Measurements from ENCODE around the gene KIF19.

KIF19 gene

DNA sequence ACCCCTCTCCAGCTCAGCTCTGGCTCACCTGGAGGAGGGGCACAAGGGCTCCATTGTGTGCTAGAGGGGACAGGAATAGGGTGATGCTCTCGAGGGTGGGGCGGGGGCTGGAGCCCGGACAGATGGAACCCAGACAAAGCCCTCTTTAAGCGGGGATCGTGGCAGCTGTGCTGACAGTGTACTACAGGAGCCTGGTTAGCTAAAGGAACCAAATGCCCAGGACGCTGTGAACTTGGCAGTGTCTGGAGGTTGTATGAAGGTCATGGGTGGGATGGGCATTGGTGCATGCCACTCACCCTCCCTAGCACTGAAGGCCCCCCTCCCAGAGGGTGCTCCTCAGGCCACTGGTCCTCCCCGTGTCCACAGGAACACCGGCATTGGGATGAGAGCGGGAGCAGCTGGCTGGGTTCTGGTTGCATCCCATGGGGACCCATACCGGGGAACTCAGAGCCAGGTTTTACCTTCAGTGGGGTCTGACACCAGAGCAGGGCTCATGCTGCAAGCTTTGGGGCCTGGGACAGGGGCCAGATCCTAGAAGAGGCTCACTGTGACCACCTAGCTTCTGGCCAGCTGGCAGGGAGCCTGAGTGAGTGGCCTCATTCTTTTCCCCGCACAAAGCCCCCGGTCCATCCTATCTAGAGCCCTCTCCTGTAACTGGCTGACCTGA is 11.9 kb downstream of the KIF19 start:
- H4K8ac ChIP-seq (ENCODE audit: low read length) = no peak overlapping the region
- DNase-seq = no peak
- H3K14ac ChIP-seq (ENCODE audit: low read length in 2 of 2) = no peak overlapping the region
- H3K36me3 ChIP-seq (ENCODE audit: control insufficient read depth in 1 of 2, insufficient read depth in 2 of 2, low read depth in 1 of 2, low read length in 2 of 2) = no peaks in the 10 kb centered on the region
- no peaks in the 10 kb centered on the region for H3K79me1 ChIP-seq (replicated peaks; ENCODE audit: low read length, poor library complexity, severe bottlenecking)
- no peak overlapping the region for H3K23ac ChIP-seq (ENCODE audit: low read length in 2 of 2)
- H3K4me1 ChIP-seq (ENCODE audit: control insufficient read depth, insufficient read depth, low read depth, low read length) = no peaks in the 10 kb centered on the region
- no peak overlapping the region for H3K18ac ChIP-seq (ENCODE audit: low read depth in 1 of 2, low read length in 2 of 2)
- no peak overlapping the region for H3K27ac ChIP-seq (ENCODE audit: low read length, poor library complexity, severe bottlenecking)
- no peak overlapping the region for H2BK5ac ChIP-seq (ENCODE audit: low read depth, low read length, poor library complexity, severe bottlenecking)
- WGBS = 85% methylated on average over 11 of the region's 12 CpGs
- no peak overlapping the region for H3K4me3 ChIP-seq (ENCODE audit: insufficient read depth in 1 of 2, low read depth in 1 of 2, low read length in 2 of 2)
- no peak overlapping the region for H4K91ac ChIP-seq (ENCODE audit: low read length)
- no peak overlapping the region for H2BK120ac ChIP-seq (ENCODE audit: low read depth, low read length)
- no peak overlapping the region for H3K4me2 ChIP-seq (ENCODE audit: low read length, poor library complexity, severe bottlenecking)
- H2BK15ac ChIP-seq (ENCODE audit: low read depth, poor library complexity, severe bottlenecking) = no peak overlapping the region
- peaks cover 15 to 62% of the 10 kb centered on the region in 2 experiments for H3K27me3 ChIP-seq (ENCODE audit: control insufficient read depth in 1 of 2, insufficient read depth in 1 of 2, low read length in 2 of 2)
- no peak overlapping the region for H3K4ac ChIP-seq (ENCODE audit: low read depth in 1 of 2, low read length in 2 of 2)
- H2AK5ac ChIP-seq (ENCODE audit: low read length, severe bottlenecking) = no peak overlapping the region
- no peak overlapping the region for H2AFZ ChIP-seq (ENCODE audit: low read depth, low read length)
- H3K9me3 ChIP-seq (ENCODE audit: control insufficient read depth, low read length) = peaks cover 8% of the 10 kb centered on the region
- no peak overlapping the region for H2BK12ac ChIP-seq (ENCODE audit: low read length in 2 of 2)
- H3K9ac ChIP-seq (ENCODE audit: low read length) = no peak overlapping the region

DNA sequence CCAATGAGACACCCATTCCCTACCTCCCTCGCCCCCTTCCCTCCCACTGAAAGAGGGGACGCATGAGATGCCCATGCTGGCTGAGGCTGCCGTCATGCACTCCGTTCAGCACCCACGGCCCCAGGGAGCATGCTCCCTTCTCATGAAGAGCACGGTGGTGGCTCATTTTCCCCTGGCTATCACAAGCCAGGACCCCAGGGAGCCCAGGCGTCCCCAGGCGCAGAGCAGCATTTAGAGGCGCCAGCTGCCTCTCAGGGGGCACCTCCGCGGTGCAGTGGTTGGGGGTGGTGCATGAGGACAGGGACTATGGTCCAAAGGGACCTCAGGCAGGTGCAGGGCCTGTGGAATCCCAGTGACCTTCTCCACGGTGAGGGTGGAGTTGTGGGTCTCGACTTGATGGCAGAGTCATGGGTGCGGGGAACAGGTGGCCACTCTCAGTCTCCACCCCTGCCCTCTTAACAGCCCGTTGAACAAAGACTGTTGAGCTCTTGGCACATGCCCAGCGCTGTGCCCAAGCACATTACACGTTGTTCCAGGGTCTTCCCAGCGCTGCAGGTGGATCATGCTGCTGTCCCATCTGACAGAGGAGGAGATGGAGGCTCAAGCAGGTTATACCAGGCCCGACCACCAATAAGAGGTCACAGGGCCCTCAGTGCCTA is 13.6 kb downstream of the KIF19 start:
- DNase-seq = no peak
- Histone ChIP-seq H2BK5ac (ENCODE audit: low read depth, low read length, poor library complexity, severe bottlenecking) (no peak overlapping the region), H3K79me1 (replicated peaks; ENCODE audit: low read length, poor library complexity, severe bottlenecking) (no peaks in the 10 kb centered on the region), H3K4me1 (ENCODE audit: control insufficient read depth, insufficient read depth, low read depth, low read length) (no peaks in the 10 kb centered on the region), H2BK15ac (ENCODE audit: low read depth, poor library complexity, severe bottlenecking) (no peak overlapping the region), H3K27ac (ENCODE audit: low read length, poor library complexity, severe bottlenecking) (no peak overlapping the region), H2BK120ac (ENCODE audit: low read depth, low read length) (no peak overlapping the region), H3K4ac (ENCODE audit: low read depth in 1 of 2, low read length in 2 of 2) (no peak overlapping the region), H3K18ac (ENCODE audit: low read depth in 1 of 2, low read length in 2 of 2) (no peak overlapping the region), H3K4me3 (ENCODE audit: insufficient read depth in 1 of 2, low read depth in 1 of 2, low read length in 2 of 2) (no peak overlapping the region), H2AFZ (ENCODE audit: low read depth, low read length) (no peak overlapping the region), H3K9me3 (ENCODE audit: control insufficient read depth, low read length) (peaks cover under 1% of the 10 kb centered on the region), H4K91ac (ENCODE audit: low read length) (no peak overlapping the region), H3K9ac (ENCODE audit: low read length) (no peak overlapping the region), H2BK12ac (ENCODE audit: low read length in 2 of 2) (no peak overlapping the region), H3K36me3 (ENCODE audit: control insufficient read depth in 1 of 2, insufficient read depth in 2 of 2, low read depth in 1 of 2, low read length in 2 of 2) (no peaks in the 10 kb centered on the region), H3K23ac (ENCODE audit: low read length in 2 of 2) (no peak overlapping the region), H4K8ac (ENCODE audit: low read length) (no peak overlapping the region), H2AK5ac (ENCODE audit: low read length, severe bottlenecking) (no peak overlapping the region), H3K27me3 (ENCODE audit: control insufficient read depth in 1 of 2, insufficient read depth in 1 of 2, low read length in 2 of 2) (peaks cover 15 to 69% of the 10 kb centered on the region in 2 experiments), H3K4me2 (ENCODE audit: low read length, poor library complexity, severe bottlenecking) (no peak overlapping the region), H3K14ac (ENCODE audit: low read length in 2 of 2) (no peak overlapping the region)
- WGBS = 81% methylated on average over 19 of the region's 19 CpGs

- Histone ChIP-seq H2BK12ac (ENCODE audit: low read length in 2 of 2) (no peak overlapping the region), H3K36me3 (ENCODE audit: control insufficient read depth in 1 of 2, insufficient read depth in 2 of 2, low read depth in 1 of 2, low read length in 2 of 2) (no peaks in the 10 kb centered on the region), H3K4ac (ENCODE audit: low read depth in 1 of 2, low read length in 2 of 2) (no peak overlapping the region), H2BK120ac (ENCODE audit: low read depth, low read length) (no peak overlapping the region), H3K27me3 (ENCODE audit: control insufficient read depth in 1 of 2, insufficient read depth in 1 of 2, low read length in 2 of 2) (peaks cover 15 to 69% of the 10 kb centered on the region in 2 experiments), H3K4me3 (ENCODE audit: insufficient read depth in 1 of 2, low read depth in 1 of 2, low read length in 2 of 2) (no peak overlapping the region), H3K18ac (ENCODE audit: low read depth in 1 of 2, low read length in 2 of 2) (no peak overlapping the region), H3K9me3 (ENCODE audit: control insufficient read depth, low read length) (no peaks in the 10 kb centered on the region), H2AFZ (ENCODE audit: low read depth, low read length) (no peak overlapping the region), H3K27ac (ENCODE audit: low read length, poor library complexity, severe bottlenecking) (no peak overlapping the region), H4K8ac (ENCODE audit: low read length) (no peak overlapping the region), H3K23ac (ENCODE audit: low read length in 2 of 2) (no peak overlapping the region), H4K91ac (ENCODE audit: low read length) (no peak overlapping the region), H3K79me1 (replicated peaks; ENCODE audit: low read length, poor library complexity, severe bottlenecking) (no peaks in the 10 kb centered on the region), H3K4me1 (ENCODE audit: control insufficient read depth, insufficient read depth, low read depth, low read length) (no peaks in the 10 kb centered on the region), H2BK5ac (ENCODE audit: low read depth, low read length, poor library complexity, severe bottlenecking) (no peak overlapping the region), H3K4me2 (ENCODE audit: low read length, poor library complexity, severe bottlenecking) (no peak overlapping the region), H3K9ac (ENCODE audit: low read length) (no peak overlapping the region), H2BK15ac (ENCODE audit: low read depth, poor library complexity, severe bottlenecking) (no peak overlapping the region), H3K14ac (ENCODE audit: low read length in 2 of 2) (no peak overlapping the region), H2AK5ac (ENCODE audit: low read length, severe bottlenecking) (no peak overlapping the region)
- WGBS = 49% methylated on average over 10 of the region's 13 CpGs
- DNase-seq = no peak
These were observed 14.5 kb downstream of the KIF19 start for GRCh38 chr17:74340470-74341023.

DNA sequence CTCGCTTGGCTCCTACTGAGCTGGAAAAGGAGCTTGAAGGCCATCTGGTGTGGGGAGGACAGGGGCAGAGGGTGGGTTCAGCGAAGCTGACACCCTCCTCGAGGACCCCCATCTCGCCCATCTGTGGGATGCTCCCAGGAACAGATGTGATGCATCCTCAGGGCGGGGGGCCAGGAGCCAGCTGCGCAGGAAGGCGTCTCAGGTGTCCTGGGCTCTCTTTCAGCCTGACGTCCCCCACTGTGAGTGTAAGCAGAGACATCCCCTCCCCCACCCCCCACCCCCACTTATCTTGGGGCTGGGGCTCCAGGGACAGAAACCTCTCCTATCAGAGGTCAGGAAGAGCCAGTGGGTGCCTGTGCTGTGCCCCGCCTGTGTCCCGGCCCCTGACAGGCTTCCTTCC is 16.2 kb downstream of the KIF19 start:
- no peaks in the 10 kb centered on the region for H3K4me1 ChIP-seq (ENCODE audit: control insufficient read depth, insufficient read depth, low read depth, low read length)
- no peak overlapping the region for H2BK15ac ChIP-seq (ENCODE audit: low read depth, poor library complexity, severe bottlenecking)
- DNase-seq = no peak
- no peak overlapping the region for H3K4me2 ChIP-seq (ENCODE audit: low read length, poor library complexity, severe bottlenecking)
- H2BK5ac ChIP-seq (ENCODE audit: low read depth, low read length, poor library complexity, severe bottlenecking) = no peak overlapping the region
- no peak overlapping the region for H3K4ac ChIP-seq (ENCODE audit: low read depth in 1 of 2, low read length in 2 of 2)
- no peak overlapping the region for H2AK5ac ChIP-seq (ENCODE audit: low read length, severe bottlenecking)
- H2BK120ac ChIP-seq (ENCODE audit: low read depth, low read length) = no peak overlapping the region
- H3K4me3 ChIP-seq (ENCODE audit: insufficient read depth in 1 of 2, low read depth in 1 of 2, low read length in 2 of 2) = no peak overlapping the region
- no peak overlapping the region for H4K8ac ChIP-seq (ENCODE audit: low read length)
- H3K9me3 ChIP-seq (ENCODE audit: control insufficient read depth, low read length) = no peaks in the 10 kb centered on the region
- no peak overlapping the region for H2BK12ac ChIP-seq (ENCODE audit: low read length in 2 of 2)
- H3K9ac ChIP-seq (ENCODE audit: low read length) = no peak overlapping the region
- H3K14ac ChIP-seq (ENCODE audit: low read length in 2 of 2) = no peak overlapping the region
- 85% methylated on average over 10 of the region's 10 CpGs for WGBS
- peaks cover 21 to 76% of the 10 kb centered on the region in 2 experiments for H3K27me3 ChIP-seq (ENCODE audit: control insufficient read depth in 1 of 2, insufficient read depth in 1 of 2, low read length in 2 of 2)
- H3K36me3 ChIP-seq (ENCODE audit: control insufficient read depth in 1 of 2, insufficient read depth in 2 of 2, low read depth in 1 of 2, low read length in 2 of 2) = no peaks in the 10 kb centered on the region
- H3K79me1 ChIP-seq (replicated peaks; ENCODE audit: low read length, poor library complexity, severe bottlenecking) = no peaks in the 10 kb centered on the region
- no peak overlapping the region for H2AFZ ChIP-seq (ENCODE audit: low read depth, low read length)
- H4K91ac ChIP-seq (ENCODE audit: low read length) = no peak overlapping the region
- no peak overlapping the region for H3K18ac ChIP-seq (ENCODE audit: low read depth in 1 of 2, low read length in 2 of 2)
- H3K23ac ChIP-seq (ENCODE audit: low read length in 2 of 2) = no peak overlapping the region
- no peak overlapping the region for H3K27ac ChIP-seq (ENCODE audit: low read length, poor library complexity, severe bottlenecking)
